HEK293 (cell line): ENCODE data around the gene SERINC3.

Source experiments
- SALL2 ChIP-seq: fragments of 450-650 bp; formaldehyde crosslinking; IDR thresholded peaks from 2 replicates; pipeline ENCODE4 v1.5.0; 2017; ENCODE audit warnings: missing biosample characterization, mild to moderate bottlenecking, missing genetic modification characterization, borderline replicate concordance
- TRIM28 ChIP-seq: IDR thresholded peaks from 2 replicates; pipeline ENCODE4 v1.6.1; 2011; ENCODE audit warnings: low read length, control low read depth, borderline replicate concordance
- ZBTB1 ChIP-seq: fragments of 450-650 bp; formaldehyde crosslinking; IDR thresholded peaks from 2 replicates; pipeline ENCODE4 v1.5.1; 2016; ENCODE audit warnings: missing biosample characterization, missing genetic modification characterization
- ZBTB17 ChIP-seq: fragments of 450-650 bp; formaldehyde crosslinking; IDR thresholded peaks from 2 replicates; pipeline ENCODE4 v1.5.1; 2016; ENCODE audit warnings: missing biosample characterization, missing genetic modification characterization
- ZBTB7A ChIP-seq: fragments of 450-650 bp; formaldehyde crosslinking; IDR thresholded peaks from 2 replicates; pipeline ENCODE4 v1.5.1; 2016; ENCODE audit warnings: low read depth, missing biosample characterization, missing genetic modification characterization
- ZNF121 ChIP-seq: fragments of 450-650 bp; formaldehyde crosslinking; IDR thresholded peaks from 2 replicates; pipeline ENCODE4 v1.5.1; 2016; ENCODE audit warnings: missing biosample characterization, missing genetic modification characterization
- ZNF426 ChIP-seq: fragments of 450-650 bp; formaldehyde crosslinking; IDR thresholded peaks from 2 replicates; pipeline ENCODE4 v1.5.1; 2017; ENCODE audit warnings: missing biosample characterization, missing genetic modification characterization, mild to moderate bottlenecking, inconsistent platforms, moderate library complexity
- ZNF664 ChIP-seq: fragments of 450-650 bp; formaldehyde crosslinking; IDR thresholded peaks from 2 replicates; pipeline ENCODE4 v1.5.1; 2016; ENCODE audit warnings: missing biosample characterization, missing genetic modification characterization
- TF ChIP-seq, protein P1 (sequence below): fragments of 450-650 bp; formaldehyde crosslinking; IDR thresholded peaks from 2 replicates; pipeline ENCODE4 v1.5.1; 2016; ENCODE audit warnings: missing biosample characterization, missing genetic modification characterization
- TF ChIP-seq, protein P2 (sequence below): fragments of 450-650 bp; formaldehyde crosslinking; IDR thresholded peaks from 2 replicates; pipeline ENCODE4 v1.5.1; 2016; ENCODE audit warnings: missing biosample characterization, missing genetic modification characterization
- TF ChIP-seq, protein P3 (sequence below): IDR thresholded peaks from 2 replicates; pipeline ENCODE4 v1.6.1; 2011; ENCODE audit warnings: mild to moderate bottlenecking, low read depth, low read length, borderline replicate concordance
- TF ChIP-seq, protein P4 (sequence below): fragments of 450-650 bp; formaldehyde crosslinking; IDR thresholded peaks from 2 replicates; pipeline ENCODE4 v1.5.1; 2016; ENCODE audit warnings: missing biosample characterization, missing genetic modification characterization, low read depth
- TF ChIP-seq, protein P5 (sequence below): sonication (generic); formaldehyde crosslinking; IDR thresholded peaks from 2 replicates; pipeline ENCODE4 v1.8.1; 2022; ENCODE audit warnings: mild to moderate bottlenecking, moderate library complexity, missing genetic modification reagents
- TF ChIP-seq, protein P6 (sequence below): fragments of 450-650 bp; formaldehyde crosslinking; IDR thresholded peaks from 2 replicates; pipeline ENCODE4 v1.5.1; 2016; ENCODE audit warnings: missing biosample characterization, missing genetic modification characterization

DNA sequence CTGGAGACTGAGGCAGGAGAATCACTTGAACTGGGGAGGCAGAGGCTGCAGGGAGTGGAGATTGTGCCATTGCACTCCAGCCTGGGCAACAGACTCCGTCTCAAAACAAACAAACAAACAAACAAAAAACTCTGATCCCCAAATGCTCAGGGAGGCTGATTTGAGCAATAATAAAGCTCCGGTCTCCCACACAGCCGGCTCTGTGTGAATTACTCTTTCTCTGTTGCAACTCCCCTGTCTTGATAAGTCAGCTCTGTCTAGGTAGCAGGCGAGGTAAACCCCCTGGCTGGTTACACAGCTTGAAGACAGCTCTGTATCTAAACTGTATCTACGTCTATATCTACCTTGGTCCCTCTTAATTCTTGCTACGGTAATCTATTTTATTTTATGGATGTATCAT, 6.4 kb upstream of the SERINC3 start:
- TF ChIP-seq, protein P1, sequence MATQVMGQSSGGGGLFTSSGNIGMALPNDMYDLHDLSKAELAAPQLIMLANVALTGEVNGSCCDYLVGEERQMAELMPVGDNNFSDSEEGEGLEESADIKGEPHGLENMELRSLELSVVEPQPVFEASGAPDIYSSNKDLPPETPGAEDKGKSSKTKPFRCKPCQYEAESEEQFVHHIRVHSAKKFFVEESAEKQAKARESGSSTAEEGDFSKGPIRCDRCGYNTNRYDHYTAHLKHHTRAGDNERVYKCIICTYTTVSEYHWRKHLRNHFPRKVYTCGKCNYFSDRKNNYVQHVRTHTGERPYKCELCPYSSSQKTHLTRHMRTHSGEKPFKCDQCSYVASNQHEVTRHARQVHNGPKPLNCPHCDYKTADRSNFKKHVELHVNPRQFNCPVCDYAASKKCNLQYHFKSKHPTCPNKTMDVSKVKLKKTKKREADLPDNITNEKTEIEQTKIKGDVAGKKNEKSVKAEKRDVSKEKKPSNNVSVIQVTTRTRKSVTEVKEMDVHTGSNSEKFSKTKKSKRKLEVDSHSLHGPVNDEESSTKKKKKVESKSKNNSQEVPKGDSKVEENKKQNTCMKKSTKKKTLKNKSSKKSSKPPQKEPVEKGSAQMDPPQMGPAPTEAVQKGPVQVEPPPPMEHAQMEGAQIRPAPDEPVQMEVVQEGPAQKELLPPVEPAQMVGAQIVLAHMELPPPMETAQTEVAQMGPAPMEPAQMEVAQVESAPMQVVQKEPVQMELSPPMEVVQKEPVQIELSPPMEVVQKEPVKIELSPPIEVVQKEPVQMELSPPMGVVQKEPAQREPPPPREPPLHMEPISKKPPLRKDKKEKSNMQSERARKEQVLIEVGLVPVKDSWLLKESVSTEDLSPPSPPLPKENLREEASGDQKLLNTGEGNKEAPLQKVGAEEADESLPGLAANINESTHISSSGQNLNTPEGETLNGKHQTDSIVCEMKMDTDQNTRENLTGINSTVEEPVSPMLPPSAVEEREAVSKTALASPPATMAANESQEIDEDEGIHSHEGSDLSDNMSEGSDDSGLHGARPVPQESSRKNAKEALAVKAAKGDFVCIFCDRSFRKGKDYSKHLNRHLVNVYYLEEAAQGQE (tag by site-specific recombination): no peak
- TF ChIP-seq ZBTB17 (tag by site-specific recombination): no peak
- TF ChIP-seq, protein P2, sequence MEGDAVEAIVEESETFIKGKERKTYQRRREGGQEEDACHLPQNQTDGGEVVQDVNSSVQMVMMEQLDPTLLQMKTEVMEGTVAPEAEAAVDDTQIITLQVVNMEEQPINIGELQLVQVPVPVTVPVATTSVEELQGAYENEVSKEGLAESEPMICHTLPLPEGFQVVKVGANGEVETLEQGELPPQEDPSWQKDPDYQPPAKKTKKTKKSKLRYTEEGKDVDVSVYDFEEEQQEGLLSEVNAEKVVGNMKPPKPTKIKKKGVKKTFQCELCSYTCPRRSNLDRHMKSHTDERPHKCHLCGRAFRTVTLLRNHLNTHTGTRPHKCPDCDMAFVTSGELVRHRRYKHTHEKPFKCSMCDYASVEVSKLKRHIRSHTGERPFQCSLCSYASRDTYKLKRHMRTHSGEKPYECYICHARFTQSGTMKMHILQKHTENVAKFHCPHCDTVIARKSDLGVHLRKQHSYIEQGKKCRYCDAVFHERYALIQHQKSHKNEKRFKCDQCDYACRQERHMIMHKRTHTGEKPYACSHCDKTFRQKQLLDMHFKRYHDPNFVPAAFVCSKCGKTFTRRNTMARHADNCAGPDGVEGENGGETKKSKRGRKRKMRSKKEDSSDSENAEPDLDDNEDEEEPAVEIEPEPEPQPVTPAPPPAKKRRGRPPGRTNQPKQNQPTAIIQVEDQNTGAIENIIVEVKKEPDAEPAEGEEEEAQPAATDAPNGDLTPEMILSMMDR (tag by site-specific recombination): no peak
- no peak for TF ChIP-seq ZNF426 (tag by site-specific recombination)
- TF ChIP-seq, protein P3, sequence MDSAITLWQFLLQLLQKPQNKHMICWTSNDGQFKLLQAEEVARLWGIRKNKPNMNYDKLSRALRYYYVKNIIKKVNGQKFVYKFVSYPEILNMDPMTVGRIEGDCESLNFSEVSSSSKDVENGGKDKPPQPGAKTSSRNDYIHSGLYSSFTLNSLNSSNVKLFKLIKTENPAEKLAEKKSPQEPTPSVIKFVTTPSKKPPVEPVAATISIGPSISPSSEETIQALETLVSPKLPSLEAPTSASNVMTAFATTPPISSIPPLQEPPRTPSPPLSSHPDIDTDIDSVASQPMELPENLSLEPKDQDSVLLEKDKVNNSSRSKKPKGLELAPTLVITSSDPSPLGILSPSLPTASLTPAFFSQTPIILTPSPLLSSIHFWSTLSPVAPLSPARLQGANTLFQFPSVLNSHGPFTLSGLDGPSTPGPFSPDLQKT: no peak
- no peak for TF ChIP-seq TRIM28
- TF ChIP-seq, protein P4, sequence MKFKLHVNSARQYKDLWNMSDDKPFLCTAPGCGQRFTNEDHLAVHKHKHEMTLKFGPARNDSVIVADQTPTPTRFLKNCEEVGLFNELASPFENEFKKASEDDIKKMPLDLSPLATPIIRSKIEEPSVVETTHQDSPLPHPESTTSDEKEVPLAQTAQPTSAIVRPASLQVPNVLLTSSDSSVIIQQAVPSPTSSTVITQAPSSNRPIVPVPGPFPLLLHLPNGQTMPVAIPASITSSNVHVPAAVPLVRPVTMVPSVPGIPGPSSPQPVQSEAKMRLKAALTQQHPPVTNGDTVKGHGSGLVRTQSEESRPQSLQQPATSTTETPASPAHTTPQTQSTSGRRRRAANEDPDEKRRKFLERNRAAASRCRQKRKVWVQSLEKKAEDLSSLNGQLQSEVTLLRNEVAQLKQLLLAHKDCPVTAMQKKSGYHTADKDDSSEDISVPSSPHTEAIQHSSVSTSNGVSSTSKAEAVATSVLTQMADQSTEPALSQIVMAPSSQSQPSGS (tag by site-specific recombination): no peak
- no peak for TF ChIP-seq SALL2 (tag by site-specific recombination)
- TF ChIP-seq ZNF121 (tag by site-specific recombination): no peak
- no peak for TF ChIP-seq ZNF664 (tag by site-specific recombination)
- TF ChIP-seq, protein P5, sequence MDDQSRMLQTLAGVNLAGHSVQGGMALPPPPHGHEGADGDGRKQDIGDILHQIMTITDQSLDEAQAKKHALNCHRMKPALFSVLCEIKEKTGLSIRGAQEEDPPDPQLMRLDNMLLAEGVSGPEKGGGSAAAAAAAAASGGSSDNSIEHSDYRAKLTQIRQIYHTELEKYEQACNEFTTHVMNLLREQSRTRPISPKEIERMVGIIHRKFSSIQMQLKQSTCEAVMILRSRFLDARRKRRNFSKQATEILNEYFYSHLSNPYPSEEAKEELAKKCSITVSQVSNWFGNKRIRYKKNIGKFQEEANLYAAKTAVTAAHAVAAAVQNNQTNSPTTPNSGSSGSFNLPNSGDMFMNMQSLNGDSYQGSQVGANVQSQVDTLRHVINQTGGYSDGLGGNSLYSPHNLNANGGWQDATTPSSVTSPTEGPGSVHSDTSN (CRISPR knock-in tag): no peak
- TF ChIP-seq ZBTB7A: no peak
- TF ChIP-seq, protein P6, sequence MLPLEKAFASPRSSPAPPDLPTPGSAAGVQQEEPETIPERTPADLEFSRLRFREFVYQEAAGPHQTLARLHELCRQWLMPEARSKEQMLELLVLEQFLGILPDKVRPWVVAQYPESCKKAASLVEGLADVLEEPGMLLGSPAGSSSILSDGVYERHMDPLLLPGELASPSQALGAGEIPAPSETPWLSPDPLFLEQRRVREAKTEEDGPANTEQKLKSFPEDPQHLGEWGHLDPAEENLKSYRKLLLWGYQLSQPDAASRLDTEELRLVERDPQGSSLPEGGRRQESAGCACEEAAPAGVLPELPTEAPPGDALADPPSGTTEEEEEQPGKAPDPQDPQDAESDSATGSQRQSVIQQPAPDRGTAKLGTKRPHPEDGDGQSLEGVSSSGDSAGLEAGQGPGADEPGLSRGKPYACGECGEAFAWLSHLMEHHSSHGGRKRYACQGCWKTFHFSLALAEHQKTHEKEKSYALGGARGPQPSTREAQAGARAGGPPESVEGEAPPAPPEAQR: no peak
- TF ChIP-seq ZBTB1 (tag by site-specific recombination): no peak
